G401 (cell line): Measurements from ENCODE around the gene UBA5. TPM values are rescaled to one million over a fixed set of nuclear protein-coding genes. Genes with fewer than 3 reads are reported as not detected.
"Not testable (repeated sequence)": the region's sequence is repeated elsewhere in the genome, so short reads cannot be mapped to it uniquely, and the experiment has no call there.

Source experiments
- DNase-seq: peaks from one replicate; pipeline ENCODE4 v3.0.0-alpha.2; 2015; ENCODE audit warnings: low spot score
- in situ Hi-C: cut with HindIII; loops from 2 replicates; pipeline ENCODE4 v1.10.0; 2016; ENCODE audit warnings: low sequenced_read_pairs, mixed read lengths
- total RNA-seq: library from RNA; depleted of rRNA; stranded (reverse); fragments of >200 nt; shearing (Covaris generic); gene quantifications from 2 replicates; pipeline ENCODE4 v1.2.3, GENCODE V29; 2014; rRNA removed

UBA5 gene
- total RNA-seq = 22.1 and 27.7 TPM in 2 replicates

DNA sequence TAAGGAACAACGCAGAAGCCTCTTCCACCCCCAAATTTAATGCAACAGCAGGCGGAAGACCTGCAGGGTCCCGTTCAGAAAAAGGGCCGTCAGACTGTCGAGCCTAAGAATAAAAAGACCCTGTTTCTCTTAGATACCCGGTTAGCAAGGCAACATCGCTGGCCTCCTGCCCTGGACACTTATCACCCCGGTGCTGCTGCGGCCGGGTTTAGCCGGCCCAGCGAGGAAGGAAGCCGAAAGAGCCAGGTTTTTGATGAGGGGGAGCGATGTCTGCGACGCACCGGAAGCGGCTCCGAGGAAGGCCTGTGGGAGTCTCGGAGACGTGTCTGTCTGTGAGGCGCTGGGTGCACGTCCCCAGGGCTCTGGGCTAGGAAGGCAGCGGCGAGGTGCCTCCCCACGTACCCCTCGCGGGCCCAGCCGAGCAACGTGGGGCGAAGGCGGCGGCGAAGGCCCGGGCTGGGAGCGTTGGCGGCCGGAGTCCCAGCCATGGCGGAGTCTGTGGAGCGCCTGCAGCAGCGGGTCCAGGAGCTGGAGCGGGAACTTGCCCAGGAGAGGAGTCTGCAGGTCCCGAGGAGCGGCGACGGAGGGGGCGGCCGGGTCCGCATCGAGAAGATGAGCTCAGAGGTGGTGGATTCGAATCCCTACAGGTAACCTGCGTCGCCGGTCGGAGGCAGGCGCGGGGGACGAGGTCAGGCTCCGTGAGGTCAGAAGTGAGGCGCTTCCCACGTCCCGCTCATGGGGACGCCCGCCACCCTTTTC lies at the start of gene UBA5:
TSS of gene UBA5 (plus strand) at position 278 of the 759 bp plus-strand sequence. CDS start at position 487, 209 bp downstream.
- in situ Hi-C loops = no loop called here
- peak; percentile 77 for DNase-seq

DNA sequence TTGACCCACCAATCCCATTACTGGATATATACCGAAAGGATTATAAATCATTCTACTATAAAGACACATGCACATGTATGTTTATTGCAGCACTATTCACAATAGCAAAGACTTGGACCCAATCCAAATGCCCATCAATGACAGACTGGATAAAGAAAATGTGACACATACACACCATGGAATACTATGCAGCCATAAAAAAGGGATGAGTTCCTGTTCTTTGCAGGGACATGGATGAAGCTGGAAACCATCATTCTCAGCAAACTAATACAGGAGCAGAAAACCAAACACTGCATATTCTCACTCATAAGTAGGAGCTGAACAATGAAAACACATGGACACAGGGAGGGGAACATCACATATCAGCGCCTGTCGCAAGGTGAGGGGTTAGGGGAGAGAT lies 44.8 kb upstream of the UBA5 start:
- DNase-seq, in situ Hi-C loops: not testable (repeated sequence)

DNA sequence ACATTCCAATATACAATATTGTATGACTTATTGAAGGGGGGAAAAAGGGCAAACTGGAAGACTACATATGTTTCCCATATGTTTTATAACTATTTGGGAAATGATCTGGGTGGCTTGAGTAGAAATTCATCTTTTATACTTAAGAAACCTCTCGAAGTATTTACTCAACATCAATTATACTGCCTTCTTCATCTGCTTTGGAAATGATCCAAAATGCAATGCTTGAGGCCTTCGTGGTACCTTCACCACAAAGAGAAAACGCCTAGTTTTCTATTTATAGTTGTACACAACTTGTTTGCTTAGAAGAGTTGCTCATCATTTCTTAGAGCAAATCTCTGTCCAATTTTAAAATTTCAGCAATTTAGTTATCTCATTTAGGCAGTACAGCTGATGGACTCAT lies 44.2 kb upstream of the UBA5 start:
- in situ Hi-C loops = no loop called here

DNA sequence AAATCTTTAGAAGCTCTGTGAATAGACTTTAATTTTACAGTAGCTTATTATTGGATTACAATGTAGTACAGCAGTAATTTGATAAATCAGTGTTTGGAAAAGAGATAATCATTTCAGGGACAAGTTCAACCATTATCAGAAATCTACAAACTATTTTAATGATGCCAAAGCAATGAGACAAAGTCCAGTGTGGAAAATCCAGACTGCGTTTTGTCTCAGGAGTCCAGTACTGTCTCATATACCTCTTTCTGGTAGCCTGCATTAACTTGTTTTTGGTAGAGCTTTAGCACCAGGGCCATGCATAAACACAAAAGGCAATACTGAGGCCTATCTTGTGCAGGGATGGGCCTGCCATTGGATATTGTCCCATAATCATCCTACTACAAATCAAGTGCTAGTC lies 43.3 kb upstream of the UBA5 start:
- DNase-seq = no peak
- in situ Hi-C loops = no loop called here

More for the DNA sequence above, 44.2 kb upstream of the UBA5 start:
- DNase-seq = no peak

DNA sequence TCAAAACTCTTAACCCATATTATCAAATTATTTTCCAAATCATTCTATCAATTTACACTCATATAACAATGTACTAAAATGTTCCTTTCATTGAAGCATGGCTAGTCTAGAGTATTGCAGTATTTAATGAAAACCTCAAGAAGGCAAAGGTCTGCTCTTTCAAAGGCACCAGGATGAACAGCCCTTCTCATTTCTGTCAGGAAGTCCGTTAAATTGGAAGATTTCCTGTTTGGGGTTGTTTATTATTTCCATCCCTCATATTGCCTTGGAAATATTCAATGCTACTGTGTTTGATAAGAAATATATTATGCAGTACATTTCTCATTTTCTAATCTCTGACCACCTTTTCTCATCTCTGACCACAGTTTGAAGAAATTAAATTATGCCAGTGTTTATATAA lies 38.0 kb upstream of the UBA5 start:
- in situ Hi-C loops = no loop called here
- DNase-seq = no peak

DNA sequence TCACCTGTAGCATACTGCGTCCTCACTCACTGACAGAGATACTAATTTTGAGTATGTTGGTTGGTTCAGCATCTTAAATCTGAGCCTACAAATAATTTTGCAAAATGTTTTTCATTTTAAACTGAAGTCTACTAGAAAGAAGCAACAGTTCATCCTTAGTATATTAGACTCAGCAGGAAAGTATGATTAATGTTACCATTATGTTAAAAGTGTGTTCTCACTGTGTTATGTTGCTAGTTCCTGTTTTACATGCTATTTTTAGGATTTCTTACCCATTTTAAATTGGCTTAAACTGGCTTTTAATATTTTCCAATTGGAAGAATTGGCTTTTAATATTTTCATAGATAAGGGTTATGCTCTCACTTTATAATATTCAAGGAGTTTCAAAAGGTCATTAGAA lies 37.4 kb upstream of the UBA5 start:
- DNase-seq = no peak
- in situ Hi-C loops = no loop called here

DNA sequence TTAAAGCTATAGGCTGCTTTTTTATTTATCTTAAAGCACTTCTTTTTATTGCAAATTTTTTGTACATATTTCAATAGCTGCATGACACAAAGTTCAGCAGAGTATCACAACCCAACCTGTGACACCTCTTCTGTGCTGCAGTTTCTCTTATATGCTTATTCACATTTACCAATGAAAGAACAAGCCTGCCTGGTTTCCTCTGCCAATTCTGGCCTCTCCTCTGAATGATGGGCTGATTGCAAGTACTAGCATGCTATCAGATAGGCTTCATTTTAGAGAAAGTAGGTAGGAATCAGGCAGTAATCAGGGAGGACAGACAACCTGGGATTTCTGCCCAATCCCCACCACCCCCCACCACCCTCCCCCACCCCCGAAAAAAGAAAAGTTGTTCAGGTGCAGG lies 36.5 kb upstream of the UBA5 start:
- in situ Hi-C loops = no loop called here
- DNase-seq = no peak

DNA sequence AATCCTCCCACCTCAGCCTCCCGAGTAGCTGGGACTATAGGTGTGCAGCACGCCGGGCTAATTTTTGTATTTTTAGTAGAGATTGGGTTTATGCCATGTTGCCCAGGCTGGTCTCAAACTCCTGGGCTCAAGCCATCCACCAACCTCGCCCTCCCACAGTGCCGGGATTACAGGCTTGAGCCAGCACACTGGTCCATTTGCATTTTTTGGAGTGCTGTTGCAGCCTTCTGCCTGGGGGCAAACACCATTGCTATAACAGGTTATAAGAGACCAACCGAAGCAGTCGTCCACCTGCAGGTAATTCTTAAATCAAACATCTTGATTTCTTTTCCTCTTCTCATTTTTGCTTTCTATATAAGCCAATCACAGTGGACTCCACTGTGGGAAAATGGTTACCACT lies 35.3 kb upstream of the UBA5 start:
- DNase-seq = no peak
- in situ Hi-C loops = no loop called here

DNA sequence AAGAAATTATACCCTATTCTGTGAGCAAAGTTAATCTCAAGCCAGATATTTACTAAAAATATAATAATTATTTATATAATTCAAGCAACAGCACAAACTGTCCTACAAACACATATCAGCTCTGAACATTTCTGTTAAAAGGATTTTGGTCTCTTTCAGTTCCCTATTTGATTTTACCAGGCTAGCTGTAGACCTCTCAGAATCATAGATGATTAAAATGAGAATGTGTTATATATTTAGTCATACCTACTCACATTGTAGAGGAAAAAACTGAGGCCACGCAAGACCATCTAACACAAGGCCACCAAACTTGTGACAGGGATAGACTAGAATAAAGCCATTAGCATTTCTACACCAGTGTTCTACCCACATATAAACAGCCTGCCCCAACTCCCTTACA lies 34.5 kb upstream of the UBA5 start:
- in situ Hi-C loops = no loop called here
- no peak for DNase-seq

DNA sequence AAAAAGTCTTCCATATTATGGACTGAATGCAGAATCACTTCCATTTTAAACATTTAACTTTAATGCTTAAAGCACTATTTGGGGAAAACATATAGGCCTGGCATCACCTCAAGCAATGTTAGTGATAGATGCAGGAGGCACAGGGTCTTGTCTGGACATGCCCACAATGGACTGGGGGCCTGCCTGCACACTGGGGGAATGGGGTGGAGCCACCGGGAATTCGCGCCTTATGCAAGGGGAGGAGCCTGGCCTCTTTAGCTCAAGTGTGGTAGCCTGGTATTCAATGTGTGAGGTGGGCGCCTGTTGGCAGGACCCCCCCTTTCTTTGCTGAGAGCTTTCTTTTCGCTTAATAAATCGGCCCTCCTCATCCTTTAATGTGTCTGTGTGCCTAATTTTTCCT lies 33.2 kb upstream of the UBA5 start:
- no peak for DNase-seq
- in situ Hi-C loops = no loop called here

DNA sequence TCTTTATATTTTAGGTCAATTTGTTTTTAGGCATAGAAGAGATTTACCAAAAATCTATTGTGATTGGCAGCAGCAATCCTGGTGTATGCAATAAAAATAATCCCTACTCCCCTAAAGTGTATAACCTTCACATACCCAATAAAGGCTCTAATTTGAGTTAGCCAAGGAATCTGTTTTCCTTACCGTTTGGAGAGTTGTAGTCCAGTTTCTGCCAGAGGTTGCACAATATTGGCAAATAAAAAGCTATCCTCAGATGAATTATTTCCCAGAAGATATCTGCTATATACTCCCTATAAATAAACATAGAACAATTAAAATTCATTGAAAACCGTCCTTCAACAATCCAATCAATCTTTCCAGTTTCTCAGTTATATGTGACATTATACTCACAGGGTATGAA lies 32.0 kb upstream of the UBA5 start:
- in situ Hi-C loops = no loop called here

DNA sequence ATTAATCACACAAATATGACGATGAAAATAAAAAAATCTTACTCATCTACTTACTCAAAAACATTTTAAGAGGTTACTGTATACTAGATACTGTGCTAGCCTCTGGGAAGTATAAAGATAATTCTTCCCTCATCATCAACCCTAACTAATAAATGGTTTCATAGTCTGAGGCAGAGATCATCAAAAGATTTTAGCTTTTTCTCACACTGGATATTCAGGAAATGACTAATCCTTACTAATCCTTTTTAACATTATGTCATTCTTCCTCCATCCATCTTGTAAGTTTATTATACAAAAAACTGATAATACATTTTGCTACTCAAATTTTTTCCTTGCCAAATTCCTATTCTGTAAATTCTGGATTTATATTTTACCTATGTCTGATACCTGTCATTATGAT lies 30.2 kb upstream of the UBA5 start:
- in situ Hi-C loops = no loop called here
- DNase-seq = no peak

More for the DNA sequence above, 32.0 kb upstream of the UBA5 start:
- DNase-seq = no peak

DNA sequence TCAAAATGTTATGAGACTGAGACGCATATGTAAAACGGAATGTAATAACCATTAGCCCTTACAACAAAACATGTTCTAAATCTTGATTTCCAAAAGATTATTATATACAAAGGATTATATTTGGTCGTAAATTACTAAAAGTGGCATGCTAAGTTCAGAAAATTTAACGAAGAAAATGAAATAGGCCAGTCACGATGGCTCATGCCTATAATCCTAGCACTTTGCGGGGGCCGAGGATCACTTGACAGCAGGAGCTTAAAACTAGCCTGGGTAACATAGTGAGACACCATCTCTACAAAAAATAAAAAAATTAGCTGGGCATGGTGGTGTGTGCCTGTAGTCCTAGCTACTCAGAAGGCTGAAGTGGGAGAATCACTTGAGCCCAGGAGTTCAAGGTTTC lies 29.5 kb upstream of the UBA5 start:
- in situ Hi-C loops = no loop called here
- no peak for DNase-seq

DNA sequence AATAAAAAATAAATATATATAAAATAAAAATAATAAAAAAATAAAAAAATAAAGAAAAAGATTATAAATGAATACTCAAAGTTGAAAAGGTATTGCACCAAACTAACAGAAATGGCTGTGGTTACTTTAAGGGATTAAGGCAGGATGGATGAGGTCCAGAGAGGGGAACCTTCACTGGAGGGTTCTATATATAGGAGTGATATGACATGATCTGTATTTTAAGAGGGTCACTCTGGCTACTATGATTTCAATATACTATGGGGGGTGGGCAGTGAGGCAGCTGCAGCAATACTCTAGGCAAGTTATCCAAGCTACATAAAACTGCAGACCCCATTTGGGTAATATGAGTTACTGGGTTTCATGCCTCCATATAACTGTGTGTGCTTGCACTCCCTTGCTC lies 25.1 kb upstream of the UBA5 start:
- DNase-seq = no peak
- in situ Hi-C loops = no loop called here

DNA sequence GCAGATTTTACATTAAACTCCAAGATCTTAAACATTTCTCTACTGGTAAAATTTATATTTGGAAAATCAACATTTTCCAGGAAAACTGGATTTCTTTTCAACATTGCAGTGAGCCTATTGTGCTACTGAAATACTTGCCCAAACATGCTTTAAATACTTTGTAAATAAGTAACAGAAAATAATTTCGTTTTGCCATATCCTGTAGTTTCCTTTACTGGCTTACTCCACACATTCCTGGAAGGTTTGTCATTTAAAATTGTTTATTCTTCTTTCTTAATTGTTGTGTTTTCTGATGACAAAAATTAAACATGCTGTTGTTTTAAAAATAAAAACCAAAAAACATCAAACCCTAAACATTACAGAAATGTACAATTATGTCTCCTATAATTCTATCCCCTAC lies 22.5 kb upstream of the UBA5 start:
- in situ Hi-C loops = no loop called here
- no peak for DNase-seq

DNA sequence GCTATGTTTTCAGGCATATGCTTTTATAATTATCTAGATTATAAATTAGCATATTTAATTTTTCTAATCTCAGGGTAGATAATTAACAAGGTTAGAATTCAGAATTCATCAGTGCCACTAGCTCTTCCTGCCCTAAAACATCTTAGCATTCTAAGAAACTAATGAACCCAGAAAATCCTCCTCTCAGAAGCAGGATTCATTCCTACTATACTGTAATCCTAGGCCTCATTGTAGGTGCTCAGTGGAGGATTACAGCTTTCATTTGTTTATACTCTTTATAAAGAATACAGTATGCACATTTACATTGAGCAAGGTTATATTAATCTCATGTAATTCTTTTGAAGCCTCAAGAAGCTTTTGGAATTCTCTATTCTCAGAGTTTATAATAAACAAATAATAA lies 21.4 kb upstream of the UBA5 start:
- in situ Hi-C loops = no loop called here
- no peak for DNase-seq

DNA sequence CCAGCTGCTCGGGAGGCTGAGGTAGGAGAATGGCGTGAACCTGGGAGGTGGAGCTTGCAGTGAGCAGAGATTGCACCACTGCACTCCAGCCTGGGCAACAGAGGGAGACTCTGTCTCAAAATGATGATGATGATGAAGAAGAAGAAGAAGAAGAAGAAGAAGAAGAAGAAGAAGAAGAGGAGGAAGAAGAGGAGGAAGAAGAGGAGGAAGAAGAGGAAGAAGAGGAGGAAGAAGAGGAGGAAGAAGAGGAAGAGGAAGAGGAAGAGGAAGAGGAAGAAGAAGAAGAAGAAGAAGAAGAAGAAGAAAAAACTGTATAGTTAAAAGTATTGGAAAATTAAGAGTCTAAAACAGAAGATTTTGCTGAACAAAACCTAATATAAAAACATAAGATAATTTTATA lies 18.7 kb upstream of the UBA5 start:
- in situ Hi-C loops, DNase-seq: not testable (repeated sequence)

DNA sequence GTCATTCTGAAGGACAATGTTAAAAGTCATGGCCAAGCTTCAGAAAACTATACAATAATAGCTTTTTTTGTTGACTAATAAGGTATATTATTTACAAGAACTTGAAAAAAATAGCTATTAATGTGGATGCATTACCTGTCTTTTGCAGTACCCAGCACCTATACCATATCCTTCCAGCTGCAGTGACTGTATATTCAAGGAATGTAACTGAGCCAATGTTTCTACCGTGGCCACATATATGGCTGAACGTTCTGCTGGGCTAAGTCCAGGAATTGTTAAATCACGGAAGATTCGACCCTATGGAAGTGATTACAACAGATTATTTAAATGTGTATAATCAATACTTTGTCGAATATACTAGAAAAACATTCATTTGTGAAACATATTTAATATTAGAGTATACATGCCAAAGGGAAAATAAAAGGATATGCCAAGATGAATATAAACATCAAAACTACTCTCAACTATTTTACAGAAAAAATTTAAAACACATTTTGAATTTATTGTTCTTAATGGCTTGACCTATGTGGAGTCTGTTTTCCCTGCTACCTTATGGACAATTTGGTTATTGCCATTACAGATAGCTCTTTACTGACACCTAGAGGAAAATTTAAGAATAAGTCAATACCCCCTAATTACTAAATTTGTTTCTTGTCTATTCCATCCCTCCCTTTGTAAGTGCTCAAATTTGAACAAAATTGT lies 18.1 kb upstream of the UBA5 start:
- in situ Hi-C loops = no loop called here
- peak; percentile 57 for DNase-seq

DNA sequence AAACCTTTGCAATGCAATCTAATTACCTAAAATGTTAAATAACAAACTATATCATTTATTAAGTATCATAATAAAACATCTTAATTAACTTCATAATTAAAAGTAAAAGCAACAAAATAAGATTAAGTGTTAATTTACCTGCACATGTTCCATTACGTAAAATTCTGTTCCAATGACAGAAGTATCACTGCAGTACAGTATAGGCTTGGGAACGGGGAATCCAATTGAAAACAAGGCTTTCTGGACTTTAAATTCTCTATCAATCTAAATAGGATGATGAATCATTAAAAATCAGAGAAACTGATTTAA lies 17.6 kb upstream of the UBA5 start:
- in situ Hi-C loops = no loop called here
- DNase-seq = no peak

DNA sequence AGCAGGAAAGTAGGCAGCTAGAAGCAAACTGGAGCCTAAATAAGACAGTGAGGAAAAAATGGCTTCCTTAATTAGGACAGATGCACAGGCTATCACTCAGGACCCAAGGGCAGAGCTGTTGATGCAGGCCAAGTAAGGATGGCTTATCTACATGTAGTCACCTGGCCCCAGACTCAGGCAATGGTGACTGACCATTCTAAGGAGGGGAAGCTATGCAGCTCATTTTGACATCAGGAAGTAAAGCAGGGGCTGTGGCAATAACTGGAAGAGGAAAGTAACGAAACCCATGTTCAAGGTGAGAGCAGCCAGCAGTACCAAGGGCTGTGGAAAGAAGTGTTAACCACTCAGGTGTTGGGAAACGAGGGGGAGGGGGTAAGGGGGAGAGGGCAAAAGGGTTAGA lies 16.8 kb upstream of the UBA5 start:
- DNase-seq = no peak
- in situ Hi-C loops = no loop called here

DNA sequence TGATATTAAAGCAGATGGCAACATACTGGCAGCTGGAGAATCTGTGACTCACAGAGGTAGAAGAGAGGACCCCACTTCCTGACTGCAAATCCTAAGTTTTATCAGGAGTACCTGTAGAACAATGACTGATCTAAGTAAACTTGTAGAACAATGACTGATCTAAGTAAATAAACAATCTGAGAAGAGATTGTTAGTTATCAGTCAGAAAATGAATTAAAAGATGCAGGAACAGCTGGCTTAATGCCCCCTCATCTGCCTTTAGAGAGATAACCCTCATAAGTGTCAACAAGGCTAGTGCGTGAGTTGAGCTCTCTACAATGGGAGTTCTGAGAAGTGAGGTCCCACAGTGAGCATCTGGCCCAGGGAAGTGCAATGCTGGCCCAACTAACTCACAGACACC lies 15.1 kb upstream of the UBA5 start:
- DNase-seq = no peak
- in situ Hi-C loops = no loop called here
